ENCODE results near the gene PRKCE. TPM values are rescaled to one million over a fixed set of nuclear protein-coding genes. Genes with fewer than 3 reads are reported as not detected.

The PRKCE gene
- total RNA-seq, 1 experiment from 2014 or later, result 14.0 TPM

- H3K27me3 ChIP-seq (ENCODE audit: control insufficient read depth, insufficient read depth, low read length), result no peaks in the 10 kb centered on the region
- H3K36me3 ChIP-seq (ENCODE audit: control insufficient read depth, insufficient read depth, low read length), result no peaks in the 10 kb centered on the region
- intact Hi-C loops (cut with micrococcal nuclease; ENCODE audit: unreplicated experiment), result no loop called here
- H3K4me1 ChIP-seq (ENCODE audit: control insufficient read depth, insufficient read depth, low read length), result peaks cover 6% of the 10 kb centered on the region; the same call in 1 of the 2 replicates
- no peak for DNase-seq (ENCODE audit: low read depth, low spot score)
- H3K9me3 ChIP-seq (ENCODE audit: control insufficient read depth, insufficient read depth, low read depth, low read length), result no peaks in the 10 kb centered on the region
- in situ Hi-C loops (cut with HindIII; ENCODE audit: low pct_unique_long_range_greater_than_20kb, low sequenced_read_pairs), result no loop called here
- no peak for ATAC-seq
- BruUV-seq (replicated peaks), result no TSS peak
- POLR2A ChIA-PET, result no interaction called here
- no peak overlapping the region for H3K4me3 ChIP-seq (ENCODE audit: low read depth in 2 of 2, low read length in 2 of 2)
- TF ChIP-seq SIN3A (IDR thresholded peaks at IDR 0.05; ENCODE audit: borderline replicate concordance, insufficient read depth, low read depth, low read length), result no peak
- no peak for TF ChIP-seq POLR2AphosphoS5 (IDR thresholded peaks at IDR 0.05; ENCODE audit: low read depth, low read length)
- no peak for TF ChIP-seq REST (IDR thresholded peaks at IDR 0.05; ENCODE audit: insufficient read depth in 1 of 2, low read depth in 2 of 2, low read length in 1 of 2)
- TF ChIP-seq TCF7L2 (IDR thresholded peaks at IDR 0.05; ENCODE audit: low read depth, low read length), result no peak
- TF ChIP-seq CTCF (IDR thresholded peaks at IDR 0.05), result no peak
- H3K27ac ChIP-seq (ENCODE audit: low read length), result no peak overlapping the region
- CTCF ChIA-PET, result interaction anchor here (0.5 kb wide), 1 partner anchor 163 kb away, joined by 3 read pairs; no protein-coding TSS in a partner anchor
Observed at GRCh38 chr2:45856391-45857274, 205.2 kb downstream of the PRKCE start.

- no peaks in the 10 kb centered on the region for H3K9me3 ChIP-seq (ENCODE audit: control insufficient read depth, insufficient read depth, low read depth, low read length)
- H3K4me1 ChIP-seq (ENCODE audit: control insufficient read depth, insufficient read depth, low read length), result peaks cover 3% of the 10 kb centered on the region; the same call in 1 of the 2 replicates
- no peak for ATAC-seq
- H3K27ac ChIP-seq (ENCODE audit: low read length), result no peak overlapping the region
- in situ Hi-C loops (cut with HindIII; ENCODE audit: low pct_unique_long_range_greater_than_20kb, low sequenced_read_pairs), result no loop called here
- DNase-seq (ENCODE audit: low read depth, low spot score), result no peak
- no peak for TF ChIP-seq TCF7L2 (IDR thresholded peaks at IDR 0.05; ENCODE audit: low read depth, low read length)
- no peak for TF ChIP-seq SIN3A (IDR thresholded peaks at IDR 0.05; ENCODE audit: borderline replicate concordance, insufficient read depth, low read depth, low read length)
- TF ChIP-seq REST (IDR thresholded peaks at IDR 0.05; ENCODE audit: insufficient read depth in 1 of 2, low read depth in 2 of 2, low read length in 1 of 2), result no peak
- no peak for TF ChIP-seq CTCF (IDR thresholded peaks at IDR 0.05)
- no peak for TF ChIP-seq POLR2AphosphoS5 (IDR thresholded peaks at IDR 0.05; ENCODE audit: low read depth, low read length)
- no peaks in the 10 kb centered on the region for H3K36me3 ChIP-seq (ENCODE audit: control insufficient read depth, insufficient read depth, low read length)
- intact Hi-C loops (cut with micrococcal nuclease; ENCODE audit: unreplicated experiment), result no loop called here
- no peaks in the 10 kb centered on the region for H3K27me3 ChIP-seq (ENCODE audit: control insufficient read depth, insufficient read depth, low read length)
- no TSS peak for BruUV-seq (replicated peaks)
- ChIA-PET CTCF (interaction anchor here (0.5 kb wide), 1 partner anchor 162 kb away, joined by 3 read pairs; no protein-coding TSS in a partner anchor), POLR2A (no interaction called here)
- no peak overlapping the region for H3K4me3 ChIP-seq (ENCODE audit: low read depth in 2 of 2, low read length in 2 of 2)
Observed at GRCh38 chr2:45857275-45857609, 205.8 kb downstream of the PRKCE start.
